Prostate gland (tissue), 2 donors: ENCODE data around the gene AP3B1.

Source experiments
- POLR2A ChIP-seq: fragments of 450-650 bp; IDR thresholded peaks from one replicate; pipeline ENCODE4 v1.6.1; 2016; ENCODE audit warnings: antibody characterized with exemption, mild to moderate bottlenecking
- POLR2AphosphoS5 ChIP-seq: sonication (generic); formaldehyde crosslinking; IDR thresholded peaks from one replicate; pipeline ENCODE4 v1.6.1; 2017; ENCODE audit warnings: antibody characterized with exemption
- TF ChIP-seq, protein P1 (sequence below), 4 experiments: fragments of 200-600 bp in 2 of 4; fragments of 450-650 bp in 2 of 4; sonication (generic) in 2 of 4; IDR thresholded peaks; 1 replicate in 3 of 4; 2 replicates in 1 of 4; pipeline ENCODE4 v1.5.1; 2016 to 2019; ENCODE audit warnings: antibody characterized with exemption in 4 of 4, mild to moderate bottlenecking in 2 of 4, moderate library complexity in 2 of 4

GRCh38 chr5:78331523-78332080 lies 37.1 kb upstream of the AP3B1 start:
- TF ChIP-seq, protein P1, sequence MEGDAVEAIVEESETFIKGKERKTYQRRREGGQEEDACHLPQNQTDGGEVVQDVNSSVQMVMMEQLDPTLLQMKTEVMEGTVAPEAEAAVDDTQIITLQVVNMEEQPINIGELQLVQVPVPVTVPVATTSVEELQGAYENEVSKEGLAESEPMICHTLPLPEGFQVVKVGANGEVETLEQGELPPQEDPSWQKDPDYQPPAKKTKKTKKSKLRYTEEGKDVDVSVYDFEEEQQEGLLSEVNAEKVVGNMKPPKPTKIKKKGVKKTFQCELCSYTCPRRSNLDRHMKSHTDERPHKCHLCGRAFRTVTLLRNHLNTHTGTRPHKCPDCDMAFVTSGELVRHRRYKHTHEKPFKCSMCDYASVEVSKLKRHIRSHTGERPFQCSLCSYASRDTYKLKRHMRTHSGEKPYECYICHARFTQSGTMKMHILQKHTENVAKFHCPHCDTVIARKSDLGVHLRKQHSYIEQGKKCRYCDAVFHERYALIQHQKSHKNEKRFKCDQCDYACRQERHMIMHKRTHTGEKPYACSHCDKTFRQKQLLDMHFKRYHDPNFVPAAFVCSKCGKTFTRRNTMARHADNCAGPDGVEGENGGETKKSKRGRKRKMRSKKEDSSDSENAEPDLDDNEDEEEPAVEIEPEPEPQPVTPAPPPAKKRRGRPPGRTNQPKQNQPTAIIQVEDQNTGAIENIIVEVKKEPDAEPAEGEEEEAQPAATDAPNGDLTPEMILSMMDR (IDR thresholded peaks at IDR 0.05), result no peak
- TF ChIP-seq POLR2AphosphoS5 (no peak), POLR2A (no peak)
